Endothelial cell of umbilical vein (primary cell): ENCODE data around the gene SDHC. TPM values are rescaled to one million over a fixed set of nuclear protein-coding genes. Genes with fewer than 3 reads are reported as not detected.

ENCODE experiments used
- BruUV-seq: library from RNA; stranded (reverse); fragments of 400-500 nt; replicated peaks from 2 replicates; lab custom pipeline; 2021; lab: Mats Ljungman, UMichigan
- CTCF ChIA-PET: fragments of 300-600, 350-600 bp; sonication (Branson Sonifier 250); formaldehyde crosslinking; loops from one replicate; lab custom pipeline; 2021; ENCODE audit warnings: antibody characterized with exemption, inconsistent platforms; lab: Charles Lee
- POLR2A ChIA-PET: fragments of 300-600, 350-600 bp; sonication (Branson Sonifier 250); formaldehyde crosslinking; loops from one replicate; lab custom pipeline; 2021; ENCODE audit warnings: antibody characterized with exemption, inconsistent platforms; lab: Charles Lee
- DNase-seq: peaks from one replicate; pipeline ENCODE4 v3.0.0-alpha.2; 2011; ENCODE audit warnings: low read depth, low spot score
- FAIRE-seq: peaks from 2 replicates; lab custom pipeline; 2011; peaks lifted over from hg19 to GRCh38; lab: Jason Lieb, UNC
- H2AFZ ChIP-seq: 2 replicates; pipeline ENCODE4 v1.6.0; 2012; ENCODE audit warnings: low read depth, low read length, control low read depth, inconsistent platforms
- H3K27ac ChIP-seq: 2 replicates; pipeline ENCODE4 v1.5.1; 2011; ENCODE audit warnings: low read depth, mild to moderate bottlenecking, control low read depth, low read length, moderate library complexity; ENCODE audit not compliant: insufficient read depth
- H3K27me3 ChIP-seq, 2 experiments: 2 replicates each; pipeline versions ENCODE4 v1.6.0 to v1.6.1; 2011; ENCODE audit warnings: low read length in 2 of 2, mixed read lengths in 1 of 2; ENCODE audit not compliant: control insufficient read depth in 2 of 2, insufficient read depth in 2 of 2
- H3K36me3 ChIP-seq, 2 experiments: 2 replicates in 1 of 2; 3 replicates in 1 of 2; pipeline ENCODE4 v1.5.1; 2011; ENCODE audit warnings: low read length in 2 of 2, mild to moderate bottlenecking in 1 of 2, moderate library complexity in 1 of 2; ENCODE audit not compliant: control insufficient read depth in 2 of 2, insufficient read depth in 2 of 2; ENCODE audit errors: extremely low read depth in 1 of 2
- H3K4me1 ChIP-seq: 3 replicates; pipeline ENCODE4 v1.5.1; 2011; ENCODE audit warnings: mild to moderate bottlenecking, low read length; ENCODE audit not compliant: control insufficient read depth, insufficient read depth; ENCODE audit errors: extremely low read depth
- H3K4me2 ChIP-seq: 2 replicates; pipeline ENCODE4 v1.6.1; 2011; ENCODE audit warnings: low read length, control low read depth, mixed read lengths; ENCODE audit not compliant: insufficient read depth
- H3K4me3 ChIP-seq, 3 experiments: fragments of 200-600 bp in 1 of 3; sonication (generic), shearing (Covaris generic) in 1 of 3; replicated peaks in 1 of 3; 2 replicates each; pipeline ENCODE4 v1.5.1; 2011 to 2016; ENCODE audit warnings: control low read depth in 3 of 3, low read length in 3 of 3, mild to moderate bottlenecking in 2 of 3, inconsistent platforms in 1 of 3, low read depth in 1 of 3, moderate library complexity in 1 of 3; ENCODE audit not compliant: insufficient read depth in 1 of 3
- H3K79me2 ChIP-seq: 2 replicates; pipeline ENCODE4 v1.6.0; 2012; ENCODE audit warnings: low read length, inconsistent platforms; ENCODE audit not compliant: control insufficient read depth, insufficient read depth
- H3K9ac ChIP-seq: replicated peaks from 2 replicates; pipeline ENCODE3; 2011; ENCODE audit warnings: low read length, control low read depth; ENCODE audit not compliant: insufficient read depth; ENCODE audit errors: extremely low read depth
- H3K9me1 ChIP-seq: replicated peaks from 3 replicates; pipeline ENCODE4 v1.6.0; 2011; ENCODE audit warnings: mild to moderate bottlenecking, low read length; ENCODE audit not compliant: control insufficient read depth, insufficient read depth; ENCODE audit errors: extremely low read depth
- H3K9me3 ChIP-seq: replicated peaks from 2 replicates; pipeline ENCODE4 v1.5.1; 2012; ENCODE audit warnings: low read length, inconsistent platforms; ENCODE audit not compliant: control insufficient read depth, insufficient read depth
- H4K20me1 ChIP-seq: replicated peaks from 2 replicates; pipeline ENCODE3; 2011; ENCODE audit warnings: mild to moderate bottlenecking, low read length; ENCODE audit not compliant: control insufficient read depth, insufficient read depth; ENCODE audit errors: extremely low read depth
- CTCF ChIP-seq, 2 donors: IDR thresholded peaks; 1 replicate in 1 of 2; 2 replicates in 1 of 2; pipeline ENCODE4 v1.5.1; 2011; ENCODE audit warnings: low read length in 2 of 2, mild to moderate bottlenecking in 2 of 2, moderate library complexity in 2 of 2, control low read depth in 1 of 2, inconsistent platforms in 1 of 2, low read depth in 1 of 2; ENCODE audit not compliant: insufficient read depth in 1 of 2; ENCODE audit errors: extremely low read depth in 1 of 2
- EZH2 ChIP-seq: IDR thresholded peaks from 2 replicates; pipeline ENCODE4 v1.6.1; 2012; ENCODE audit warnings: borderline replicate concordance, low read depth, mild to moderate bottlenecking, moderate library complexity, low read length, inconsistent platforms; ENCODE audit not compliant: severe bottlenecking
- FOS ChIP-seq: IDR thresholded peaks from 2 replicates; pipeline ENCODE4 v1.6.1; 2011; ENCODE audit warnings: mild to moderate bottlenecking, low read length, moderate library complexity, borderline replicate concordance; ENCODE audit not compliant: insufficient read depth
- GATA2 ChIP-seq: IDR thresholded peaks from 2 replicates; pipeline ENCODE4 v1.7.0; 2011; ENCODE audit warnings: low read depth, mild to moderate bottlenecking, moderate library complexity, mixed read lengths, low read length; ENCODE audit not compliant: insufficient read length, insufficient read depth
- JUN ChIP-seq: IDR thresholded peaks from 2 replicates; pipeline ENCODE4 v1.6.1; 2011; ENCODE audit warnings: borderline replicate concordance, low read depth; ENCODE audit not compliant: insufficient read length, insufficient read depth
- MYC ChIP-seq: IDR thresholded peaks from one replicate; pipeline ENCODE4 v1.6.1; 2011; ENCODE audit warnings: mild to moderate bottlenecking, low read depth, low read length
- POLR2A ChIP-seq: IDR thresholded peaks from 2 replicates; pipeline ENCODE4 v1.6.1; 2012; ENCODE audit warnings: low read depth, mild to moderate bottlenecking, control low read depth, low read length
- POLR2AphosphoS5 ChIP-seq: IDR thresholded peaks from 2 replicates; pipeline ENCODE4 v1.6.1; 2012; ENCODE audit warnings: low read depth, mild to moderate bottlenecking, control low read depth, low read length, moderate library complexity; ENCODE audit not compliant: insufficient read depth
- dilution Hi-C: fragments of 300-500 bp; cut with MboI; formaldehyde crosslinking; loops from one replicate; pipeline ENCODE4 v1.15.0; 2019; ENCODE audit warnings: low sequenced_read_pairs; ENCODE audit not compliant: extremely low pct_ligation_motif_present
- intact Hi-C: fragments of 100-400 bp; cut with micrococcal nuclease; formaldehyde crosslinking; loops from one replicate; pipeline ENCODE4 v1.10.0; 2022
- polyA plus RNA-seq, 4 experiments: library from polyadenylated mRNA; depleted of rRNA in 3 of 4; stranded (reverse) in 3 of 4; unstranded in 1 of 4; fragments of >200 nt; gene quantifications; 2 replicates each; pipeline versions ENCODE4 v1.2.1 to v1.2.3, GENCODE V29; 2011 to 2012; ENCODE audit warnings: missing spikeins in 1 of 4
- total RNA-seq: library from RNA; stranded (reverse); gene quantifications from 2 replicates; pipeline ENCODE4 v1.2.3, GENCODE V29; 2021
- TF ChIP-seq, protein P1 (sequence below): IDR thresholded peaks from 2 replicates; pipeline ENCODE4 v1.6.1; 2011; ENCODE audit not compliant: insufficient read depth, insufficient read length

Gene SDHC
- total and polyA plus RNA-seq, 2 donors (not counting 3 experiments of a cell fraction or from before 2014, with no cell fraction given) = 148 to 279 TPM

DNA sequence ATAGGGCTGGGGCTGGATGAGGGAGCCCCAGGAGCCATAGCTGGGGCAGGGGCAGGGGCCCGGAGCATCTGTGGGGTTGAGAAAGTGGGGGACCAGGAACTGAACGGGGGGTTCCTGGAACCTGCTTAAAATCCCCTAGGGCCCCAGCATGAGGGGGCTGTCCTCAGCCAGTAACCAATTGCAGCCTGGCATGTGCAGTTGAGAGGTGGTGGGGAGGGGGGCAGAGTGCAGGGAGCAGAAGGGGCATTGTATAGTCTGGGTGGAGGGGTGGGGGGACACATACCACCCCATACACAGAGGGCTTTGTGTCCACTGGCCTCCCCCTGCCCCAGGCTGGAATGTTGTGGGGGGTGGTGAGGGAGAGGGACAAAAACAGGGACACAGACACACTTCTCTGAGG lies 4.3 kb upstream of the SDHC start, which contains the start of gene MPZ:
TSS of gene MPZ (minus strand) at position 101 of the 400 bp plus-strand sequence. CDS start at position 38, 63 bp downstream.
- intact Hi-C loops (loop anchor here (5.0 kb wide), 3 partner anchors 57 to 193 kb away; partner anchors contain the start of genes CFAP126, NIT1 and PFDN2), dilution Hi-C loops (no loop called here)
- TF ChIP-seq, protein P1, sequence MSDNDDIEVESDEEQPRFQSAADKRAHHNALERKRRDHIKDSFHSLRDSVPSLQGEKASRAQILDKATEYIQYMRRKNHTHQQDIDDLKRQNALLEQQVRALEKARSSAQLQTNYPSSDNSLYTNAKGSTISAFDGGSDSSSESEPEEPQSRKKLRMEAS = no peak
- TF ChIP-seq POLR2A (no peak), GATA2 (no peak), CTCF (IDR thresholded peaks at IDR 0.05; ENCODE audit: extremely low read depth in 1 of 2, insufficient read depth in 1 of 2, low read depth in 1 of 2, low read length in 2 of 2) (no peak), JUN (no peak), FOS (no peak), EZH2 (no peak), MYC (no peak), POLR2AphosphoS5 (no peak)
- H3K4me2 ChIP-seq = no peak within 1 kb of the TSS
- peaks cover 20% of the 10 kb centered on the region for H3K4me1 ChIP-seq
- H4K20me1 ChIP-seq = no peaks in the 10 kb centered on the region
- H3K36me3 ChIP-seq = no peaks in the 10 kb centered on the region
- H3K79me2 ChIP-seq = peaks cover 4% of the 10 kb centered on the region
- no peak within 1 kb of the TSS for H3K9ac ChIP-seq
- H3K9me1 ChIP-seq = no peaks in the 10 kb centered on the region
- H3K9me3 ChIP-seq = no peaks in the 10 kb centered on the region
- H3K27ac ChIP-seq = no peak within 1 kb of the TSS
- no peak within 1 kb of the TSS for H3K4me3 ChIP-seq
- BruUV-seq = no TSS peak
- H3K27me3 ChIP-seq = no peaks in the 10 kb centered on the region
- DNase-seq = no peak
- H2AFZ ChIP-seq = no peak within 1 kb of the TSS
- POLR2A ChIA-PET = no interaction called here
- CTCF ChIA-PET = no interaction called here
- no peak for FAIRE-seq
